ENCODE results near the gene SLC39A11. TPM values are rescaled to one million over a fixed set of nuclear protein-coding genes. Genes with fewer than 3 reads are reported as not detected.

Gene SLC39A11
- total and polyA plus RNA-seq, 4 donors: 18.9 to 44.9 (median 28.2) TPM

DNA sequence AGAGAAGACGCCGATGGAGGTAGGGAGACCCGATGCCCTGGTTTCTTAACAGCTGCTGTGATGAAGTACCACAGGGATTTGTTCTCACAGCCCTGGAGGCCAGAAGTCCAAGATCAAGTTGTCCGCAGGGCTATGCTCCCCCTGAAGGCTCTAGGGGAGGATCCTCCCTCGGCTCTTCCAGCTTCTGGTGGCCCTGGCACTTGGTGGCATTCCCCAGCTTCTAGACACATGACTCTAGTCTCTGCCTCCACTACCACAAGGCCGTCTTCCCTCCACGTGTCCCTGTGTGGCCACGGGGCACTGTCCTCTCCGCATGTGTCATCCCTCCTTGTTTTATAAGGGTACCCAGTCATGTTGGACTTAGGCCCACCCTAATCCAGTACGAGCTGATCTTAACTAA lies 375.2 kb downstream of the SLC39A11 start (continued):
- TF ChIP-seq, protein P1, sequence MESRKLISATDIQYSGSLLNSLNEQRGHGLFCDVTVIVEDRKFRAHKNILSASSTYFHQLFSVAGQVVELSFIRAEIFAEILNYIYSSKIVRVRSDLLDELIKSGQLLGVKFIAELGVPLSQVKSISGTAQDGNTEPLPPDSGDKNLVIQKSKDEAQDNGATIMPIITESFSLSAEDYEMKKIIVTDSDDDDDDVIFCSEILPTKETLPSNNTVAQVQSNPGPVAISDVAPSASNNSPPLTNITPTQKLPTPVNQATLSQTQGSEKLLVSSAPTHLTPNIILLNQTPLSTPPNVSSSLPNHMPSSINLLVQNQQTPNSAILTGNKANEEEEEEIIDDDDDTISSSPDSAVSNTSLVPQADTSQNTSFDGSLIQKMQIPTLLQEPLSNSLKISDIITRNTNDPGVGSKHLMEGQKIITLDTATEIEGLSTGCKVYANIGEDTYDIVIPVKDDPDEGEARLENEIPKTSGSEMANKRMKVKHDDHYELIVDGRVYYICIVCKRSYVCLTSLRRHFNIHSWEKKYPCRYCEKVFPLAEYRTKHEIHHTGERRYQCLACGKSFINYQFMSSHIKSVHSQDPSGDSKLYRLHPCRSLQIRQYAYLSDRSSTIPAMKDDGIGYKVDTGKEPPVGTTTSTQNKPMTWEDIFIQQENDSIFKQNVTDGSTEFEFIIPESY (IDR thresholded peaks at IDR 0.05): no peak
- TF ChIP-seq FOXA2 (IDR thresholded peaks at IDR 0.05) (no peak), JUND (IDR thresholded peaks at IDR 0.05) (no peak), SP1 (IDR thresholded peaks at IDR 0.05) (no peak)

DNA sequence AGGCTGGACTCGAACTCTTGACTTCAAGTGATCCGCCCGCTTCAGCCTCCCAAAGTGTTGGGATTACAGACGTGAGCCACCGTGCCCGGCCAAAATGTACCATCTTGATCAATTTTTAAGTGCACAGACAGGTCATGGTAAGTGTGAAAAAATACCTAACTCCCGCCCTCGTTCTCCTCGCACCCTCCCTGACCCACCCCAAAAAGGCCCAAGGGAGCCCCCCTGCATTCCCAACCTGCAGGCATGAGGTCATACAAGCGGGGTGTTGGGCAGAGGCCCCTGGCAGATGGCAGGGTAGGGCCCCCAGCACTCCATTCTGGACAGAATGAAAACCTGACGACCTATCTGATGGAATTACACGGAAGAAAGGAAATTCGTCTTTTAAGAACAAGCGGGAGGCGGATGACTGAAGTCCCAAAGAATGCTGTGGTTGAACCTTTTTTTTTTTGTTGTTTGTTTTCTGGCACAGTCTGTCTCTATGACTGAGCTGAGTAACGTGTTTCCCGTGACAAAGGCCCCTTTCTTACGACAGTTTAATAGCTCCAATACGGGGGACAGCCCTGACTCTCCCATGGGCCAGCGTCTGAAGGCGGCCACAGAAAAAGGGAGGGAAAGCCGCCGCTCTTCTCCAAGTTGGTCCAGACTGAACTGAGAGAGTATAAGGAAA lies 376.4 kb downstream of the SLC39A11 start:
- no peaks in the 10 kb centered on the region for H3K27me3 ChIP-seq (ENCODE audit: control insufficient read depth in 4 of 4, insufficient read depth in 4 of 4, low read length in 3 of 4)
- no peak overlapping the region for H3K9ac ChIP-seq (ENCODE audit: low read depth in 1 of 2, low read length in 2 of 2)
- no peak for DNase-seq (ENCODE audit: low spot score)
- WGBS: 95% methylated on average over 23 of the region's 23 CpGs
- TF ChIP-seq, protein P2, sequence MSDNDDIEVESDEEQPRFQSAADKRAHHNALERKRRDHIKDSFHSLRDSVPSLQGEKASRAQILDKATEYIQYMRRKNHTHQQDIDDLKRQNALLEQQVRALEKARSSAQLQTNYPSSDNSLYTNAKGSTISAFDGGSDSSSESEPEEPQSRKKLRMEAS (IDR thresholded peaks at IDR 0.05): no peak
- TF ChIP-seq NR2F2 (IDR thresholded peaks at IDR 0.05) (no peak), EGR1 (IDR thresholded peaks at IDR 0.05; ENCODE audit: low read depth in 2 of 2) (no peak), RXRA (IDR thresholded peaks at IDR 0.05) (no peak), GABPA (IDR thresholded peaks at IDR 0.05 in 1 of 2, conservative IDR thresholded peaks at IDR 0.05 in 1 of 2) (no peak), CTCF (IDR thresholded peaks at IDR 0.05; ENCODE audit: low read depth, low read length, missing input control) (no peak), SP1 (IDR thresholded peaks at IDR 0.05) (no peak), HNF4A (conservative IDR thresholded peaks at IDR 0.05) (no peak), TAF1 (conservative IDR thresholded peaks at IDR 0.05) (no peak), YY1 (IDR thresholded peaks at IDR 0.05) (no peak), JUND (IDR thresholded peaks at IDR 0.05) (no peak), RAD21 (IDR thresholded peaks at IDR 0.05) (no peak)
- TF ChIP-seq, protein P3, sequence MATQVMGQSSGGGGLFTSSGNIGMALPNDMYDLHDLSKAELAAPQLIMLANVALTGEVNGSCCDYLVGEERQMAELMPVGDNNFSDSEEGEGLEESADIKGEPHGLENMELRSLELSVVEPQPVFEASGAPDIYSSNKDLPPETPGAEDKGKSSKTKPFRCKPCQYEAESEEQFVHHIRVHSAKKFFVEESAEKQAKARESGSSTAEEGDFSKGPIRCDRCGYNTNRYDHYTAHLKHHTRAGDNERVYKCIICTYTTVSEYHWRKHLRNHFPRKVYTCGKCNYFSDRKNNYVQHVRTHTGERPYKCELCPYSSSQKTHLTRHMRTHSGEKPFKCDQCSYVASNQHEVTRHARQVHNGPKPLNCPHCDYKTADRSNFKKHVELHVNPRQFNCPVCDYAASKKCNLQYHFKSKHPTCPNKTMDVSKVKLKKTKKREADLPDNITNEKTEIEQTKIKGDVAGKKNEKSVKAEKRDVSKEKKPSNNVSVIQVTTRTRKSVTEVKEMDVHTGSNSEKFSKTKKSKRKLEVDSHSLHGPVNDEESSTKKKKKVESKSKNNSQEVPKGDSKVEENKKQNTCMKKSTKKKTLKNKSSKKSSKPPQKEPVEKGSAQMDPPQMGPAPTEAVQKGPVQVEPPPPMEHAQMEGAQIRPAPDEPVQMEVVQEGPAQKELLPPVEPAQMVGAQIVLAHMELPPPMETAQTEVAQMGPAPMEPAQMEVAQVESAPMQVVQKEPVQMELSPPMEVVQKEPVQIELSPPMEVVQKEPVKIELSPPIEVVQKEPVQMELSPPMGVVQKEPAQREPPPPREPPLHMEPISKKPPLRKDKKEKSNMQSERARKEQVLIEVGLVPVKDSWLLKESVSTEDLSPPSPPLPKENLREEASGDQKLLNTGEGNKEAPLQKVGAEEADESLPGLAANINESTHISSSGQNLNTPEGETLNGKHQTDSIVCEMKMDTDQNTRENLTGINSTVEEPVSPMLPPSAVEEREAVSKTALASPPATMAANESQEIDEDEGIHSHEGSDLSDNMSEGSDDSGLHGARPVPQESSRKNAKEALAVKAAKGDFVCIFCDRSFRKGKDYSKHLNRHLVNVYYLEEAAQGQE (IDR thresholded peaks at IDR 0.05): no peak
- H3K4me3 ChIP-seq (ENCODE audit: low read depth in 1 of 3, low read length in 3 of 3): no peak overlapping the region
- H3K36me3 ChIP-seq (ENCODE audit: control insufficient read depth in 4 of 4, insufficient read depth in 3 of 4, low read depth in 1 of 4, low read length in 3 of 4): peaks cover 0 to 4% (median 0%) of the 10 kb centered on the region in 4 donors
- no peaks in the 10 kb centered on the region for H3K4me1 ChIP-seq (ENCODE audit: control insufficient read depth in 4 of 4, insufficient read depth in 4 of 4, low read length in 3 of 4)
- no peak overlapping the region for H3K27ac ChIP-seq (ENCODE audit: low read depth in 1 of 2, low read length in 2 of 2)
- peaks cover 0 to 3% (median 2%) of the 10 kb centered on the region in 4 donors for H3K9me3 ChIP-seq (ENCODE audit: control insufficient read depth in 4 of 4, low read length in 3 of 4)
